Measurements from ENCODE around the gene GLG1.

- no peak for TF ChIP-seq GATA2 (IDR thresholded peaks at IDR 0.05; ENCODE audit: low read depth, low read length)
- no peak for TF ChIP-seq GATA3 (IDR thresholded peaks at IDR 0.05; ENCODE audit: low read depth, low read length)
Observed at GRCh38 chr16:74447578-74447977, 159.3 kb downstream of the GLG1 start.
